CD4-positive, alpha-beta T cell treated with Interleukin-12 subunit alpha and Interleukin-12 subunit beta, for 1 hour (primary cell): ENCODE data around the gene ARAF.
"Not testable (repeated sequence)": the region's sequence is repeated elsewhere in the genome, so short reads cannot be mapped to it uniquely, and the experiment has no call there.

ENCODE experiments used
- DNase-seq: peaks from one replicate; pipeline ENCODE4 v3.0.0-alpha.2; 2020

Gene ARAF

GRCh38 chrX:47586043-47586787 is 25.2 kb downstream of the ARAF start:
- DNase-seq = no peak

- DNase-seq = no peak
These were observed 26.3 kb downstream of the ARAF start for GRCh38 chrX:47587091-47587891.

GRCh38 chrX:47587906-47588735 is 27.1 kb downstream of the ARAF start:
- no peak for DNase-seq

- no peak for DNase-seq
These were observed 30.0 kb downstream of the ARAF start for GRCh38 chrX:47590984-47591383.

- no peak for DNase-seq
These were observed 32.5 kb downstream of the ARAF start for GRCh38 chrX:47593522-47593921.

GRCh38 chrX:47595716-47596251 is 34.8 kb downstream of the ARAF start:
- DNase-seq = no peak

GRCh38 chrX:47596256-47596655 is 35.3 kb downstream of the ARAF start:
- DNase-seq = no peak

GRCh38 chrX:47597222-47597621 is 36.2 kb downstream of the ARAF start:
- no peak for DNase-seq

GRCh38 chrX:47603125-47603524 is 42.1 kb downstream of the ARAF start:
- DNase-seq = not testable (repeated sequence)

GRCh38 chrX:47605024-47605423 is 44.0 kb downstream of the ARAF start:
- DNase-seq = no peak

GRCh38 chrX:47607091-47607490 is 46.1 kb downstream of the ARAF start:
- no peak for DNase-seq

GRCh38 chrX:47608130-47608810 is 47.3 kb downstream of the ARAF start:
- DNase-seq = no peak

- DNase-seq = no peak
These were observed 49.5 kb downstream of the ARAF start for GRCh38 chrX:47610511-47610910.

GRCh38 chrX:47611489-47611888 is 50.5 kb downstream of the ARAF start:
- DNase-seq = no peak

- no peak for DNase-seq
These were observed 50.9 kb downstream of the ARAF start for GRCh38 chrX:47611926-47612325.

GRCh38 chrX:47612418-47612817 is 51.4 kb downstream of the ARAF start:
- no peak for DNase-seq

GRCh38 chrX:47613082-47613481 is 52.1 kb downstream of the ARAF start:
- no peak for DNase-seq

- DNase-seq = no peak
These were observed 53.6 kb downstream of the ARAF start for GRCh38 chrX:47614618-47615017.

- no peak for DNase-seq
These were observed 58.0 kb downstream of the ARAF start for GRCh38 chrX:47618923-47619485.

- peak; percentile 87 for DNase-seq
These were observed 58.7 kb downstream of the ARAF start, which contains the start of gene SYN1 for GRCh38 chrX:47619486-47620302. Gene SYN1 (minus strand): TSS chrX:47619857. CDS start chrX:47619728, 129 bp downstream.

GRCh38 chrX:47620303-47620685 is 59.3 kb downstream of the ARAF start:
- DNase-seq = no peak
